Mesenchymal stem cell (in vitro differentiated cells and primary cell): ENCODE measurements around the gene ZNF750.

Experiments
- DNase-seq: peaks from one replicate; pipeline ENCODE4 v3.0.0-alpha.2; 2013
- H2AFZ ChIP-seq: one replicate; pipeline ENCODE4 v1.6.1; 2013; ENCODE audit warnings: low read depth, mild to moderate bottlenecking, control low read depth, inconsistent platforms, low read length, moderate library complexity
- H2AK5ac ChIP-seq: 2 replicates; pipeline ENCODE4 v1.6.1; 2013; ENCODE audit warnings: low read length, moderate library complexity, mild to moderate bottlenecking, inconsistent platforms; ENCODE audit not compliant: severe bottlenecking
- H2BK120ac ChIP-seq: one replicate; pipeline ENCODE4 v1.6.1; 2013; ENCODE audit warnings: low read depth, mild to moderate bottlenecking, inconsistent platforms, low read length, moderate library complexity
- H2BK12ac ChIP-seq, 2 experiments: one replicate each; pipeline ENCODE4 v1.6.1; 2013; ENCODE audit warnings: inconsistent platforms in 2 of 2, low read length in 2 of 2, mild to moderate bottlenecking in 2 of 2, moderate library complexity in 2 of 2, control low read depth in 1 of 2
- H2BK15ac ChIP-seq: one replicate; pipeline ENCODE4 v1.6.1; 2013; ENCODE audit warnings: mild to moderate bottlenecking, low read depth, inconsistent platforms; ENCODE audit not compliant: poor library complexity, severe bottlenecking
- H2BK5ac ChIP-seq: 2 replicates; pipeline ENCODE4 v1.6.1; 2013; ENCODE audit warnings: low read depth, mild to moderate bottlenecking, low read length, control low read depth, inconsistent platforms; ENCODE audit not compliant: poor library complexity, severe bottlenecking
- H3K14ac ChIP-seq, 2 experiments: one replicate each; pipeline ENCODE4 v1.6.1; 2013; ENCODE audit warnings: inconsistent platforms in 2 of 2, low read length in 2 of 2, control low read depth in 1 of 2, mild to moderate bottlenecking in 1 of 2, moderate library complexity in 1 of 2
- H3K18ac ChIP-seq, 2 experiments: one replicate each; pipeline ENCODE4 v1.6.1; 2013; ENCODE audit warnings: inconsistent platforms in 2 of 2, low read length in 2 of 2, control low read depth in 1 of 2, low read depth in 1 of 2, mild to moderate bottlenecking in 1 of 2
- H3K23ac ChIP-seq, 2 experiments: one replicate each; pipeline ENCODE4 v1.6.1; 2013; ENCODE audit warnings: inconsistent platforms in 2 of 2, low read length in 2 of 2, mild to moderate bottlenecking in 2 of 2, moderate library complexity in 2 of 2, control low read depth in 1 of 2
- H3K27ac ChIP-seq: 2 replicates; pipeline ENCODE4 v1.5.1; 2013; ENCODE audit warnings: mild to moderate bottlenecking, moderate library complexity, low read length, control low read depth, inconsistent platforms; ENCODE audit not compliant: poor library complexity, severe bottlenecking
- H3K27me3 ChIP-seq, 2 experiments: 2 replicates each; pipeline versions ENCODE4 v1.6.1 to v1.7.0; 2013; ENCODE audit warnings: low read length in 2 of 2, mild to moderate bottlenecking in 2 of 2, moderate library complexity in 2 of 2, control low read depth in 1 of 2, inconsistent platforms in 1 of 2; ENCODE audit not compliant: control insufficient read depth in 1 of 2, insufficient read depth in 1 of 2
- H3K36me3 ChIP-seq, 2 experiments: 2 replicates each; pipeline versions ENCODE4 v1.6.1 to v1.7.0; 2013; ENCODE audit warnings: low read length in 2 of 2, control low read depth in 1 of 2, inconsistent platforms in 1 of 2, low read depth in 1 of 2, mild to moderate bottlenecking in 1 of 2; ENCODE audit not compliant: insufficient read depth in 2 of 2, control insufficient read depth in 1 of 2
- H3K4ac ChIP-seq, 2 experiments: one replicate each; pipeline ENCODE4 v1.6.1; 2013; ENCODE audit warnings: inconsistent platforms in 2 of 2, low read length in 2 of 2, mild to moderate bottlenecking in 2 of 2, moderate library complexity in 2 of 2, control low read depth in 1 of 2, low read depth in 1 of 2
- H3K4me1 ChIP-seq: 2 replicates; pipeline ENCODE4 v1.6.1; 2013; ENCODE audit warnings: low read depth, low read length, control low read depth; ENCODE audit not compliant: control insufficient read depth, insufficient read depth
- H3K4me2 ChIP-seq: 2 replicates; pipeline ENCODE4 v1.6.1; 2013; ENCODE audit warnings: low read length, mild to moderate bottlenecking, inconsistent platforms; ENCODE audit not compliant: poor library complexity, severe bottlenecking
- H3K4me3 ChIP-seq, 2 experiments: 2 replicates each; pipeline versions ENCODE4 v1.5.1 to v1.7.0; 2013; ENCODE audit warnings: low read length in 2 of 2, mild to moderate bottlenecking in 2 of 2, control low read depth in 1 of 2, low read depth in 1 of 2; ENCODE audit not compliant: insufficient read depth in 1 of 2
- H3K79me1 ChIP-seq: replicated peaks from 2 replicates; pipeline ENCODE4 v1.6.1; 2013; ENCODE audit warnings: mild to moderate bottlenecking, control low read depth, low read length, inconsistent platforms; ENCODE audit not compliant: poor library complexity, severe bottlenecking
- H3K9ac ChIP-seq: 2 replicates; pipeline ENCODE4 v1.7.0; 2013; ENCODE audit warnings: mild to moderate bottlenecking, low read length, moderate library complexity
- H3K9me3 ChIP-seq: 2 replicates; pipeline ENCODE4 v1.7.0; 2013; ENCODE audit warnings: mild to moderate bottlenecking, low read length; ENCODE audit not compliant: control insufficient read depth
- H4K8ac ChIP-seq: one replicate; pipeline ENCODE4 v1.6.1; 2013; ENCODE audit warnings: inconsistent platforms, mild to moderate bottlenecking, low read length, moderate library complexity
- H4K91ac ChIP-seq: one replicate; pipeline ENCODE4 v1.6.1; 2013; ENCODE audit warnings: mild to moderate bottlenecking, low read length, inconsistent platforms
- WGBS: methylation state at CpG from one replicate; pipeline ENCODE4 v1.1.7; 2013; ENCODE audit warnings: mixed read lengths; 5-methylcytosine and 5-hydroxymethylcytosine counted together

ZNF750 gene

DNA sequence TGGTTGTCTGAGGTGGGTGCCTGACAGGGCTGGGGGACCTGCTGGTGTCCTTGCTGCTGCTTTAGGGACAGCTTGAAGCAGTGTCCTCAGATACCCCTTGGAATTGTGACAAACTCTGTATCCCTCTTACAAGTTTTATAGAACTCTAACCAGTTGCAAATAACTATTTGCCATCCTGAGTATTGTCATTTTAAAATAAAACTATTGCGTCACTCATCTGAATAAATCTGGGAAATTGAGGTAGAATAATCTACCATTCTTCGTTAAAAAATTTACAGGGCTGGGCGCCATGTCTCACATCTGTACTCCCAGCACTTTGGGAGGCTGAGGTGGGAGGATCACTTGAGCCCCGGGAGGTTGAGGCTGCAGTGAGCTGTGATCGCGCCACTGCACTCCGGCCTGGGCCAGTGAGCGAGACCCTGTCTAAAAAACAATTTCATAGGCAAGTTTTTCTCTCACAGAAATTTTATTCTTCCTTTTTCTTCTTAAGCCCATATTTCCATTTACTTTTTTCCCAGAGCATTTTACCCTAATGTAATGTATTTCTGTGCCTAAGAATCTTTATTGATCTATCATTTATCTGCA, 14.2 kb downstream of the ZNF750 start:
- Histone ChIP-seq H3K9ac (no peak overlapping the region), H3K18ac (no peak overlapping the region), H3K79me1 (peaks cover 32% of the 10 kb centered on the region), H3K36me3 (peaks cover 32 to 40% of the 10 kb centered on the region in 2 experiments), H3K4me1 (peaks cover 3% of the 10 kb centered on the region), H4K8ac (no peak overlapping the region), H2AK5ac (no peak overlapping the region), H3K4me3 (no peak overlapping the region), H4K91ac (no peak overlapping the region), H2BK12ac (no peak overlapping the region), H3K4ac (no peak overlapping the region), H3K27me3 (no peaks in the 10 kb centered on the region), H3K27ac (no peak overlapping the region), H3K14ac (no peak overlapping the region), H2AFZ (no peak overlapping the region), H2BK120ac (no peak overlapping the region), H2BK15ac (no peak overlapping the region), H3K4me2 (no peak overlapping the region), H2BK5ac (no peak overlapping the region), H3K23ac (no peak overlapping the region), H3K9me3 (peaks cover 9% of the 10 kb centered on the region)
- DNase-seq: no peak
- WGBS: 98% methylated on average over 7 of the region's 8 CpGs

DNA sequence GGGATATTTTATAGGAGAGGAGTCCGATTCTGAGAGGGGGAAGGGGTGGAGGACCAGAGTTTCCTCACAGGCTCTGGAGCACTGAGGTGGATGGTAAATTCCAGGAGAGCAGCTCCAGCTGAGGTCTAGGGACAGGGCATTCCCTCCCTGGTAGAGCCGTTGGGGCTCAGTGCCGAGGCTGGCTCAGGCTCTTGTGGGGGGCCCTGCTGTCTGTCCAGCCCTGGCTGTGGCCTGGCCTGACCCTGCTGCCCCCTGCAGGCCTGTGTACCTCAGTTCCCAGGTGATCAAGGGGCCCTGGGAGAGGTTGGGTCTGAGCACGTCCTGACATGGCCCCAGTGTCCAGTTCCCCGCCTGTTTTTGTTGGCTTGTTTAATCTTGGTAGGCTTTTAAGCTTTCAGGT, 16.8 kb downstream of the ZNF750 start:
- H3K23ac ChIP-seq: no peak overlapping the region
- H3K4me2 ChIP-seq: no peak overlapping the region
- H3K4me3 ChIP-seq: peak overlapping the region in 1 of 2 experiments; percentile 14
- H3K9ac ChIP-seq: no peak overlapping the region
- H2BK12ac ChIP-seq: no peak overlapping the region
- no peak overlapping the region for H3K27ac ChIP-seq
- no peak overlapping the region for H4K91ac ChIP-seq
- H3K4me1 ChIP-seq: no peaks in the 10 kb centered on the region
- H4K8ac ChIP-seq: peak overlapping the region; percentile 23
- H3K9me3 ChIP-seq: peaks cover 27% of the 10 kb centered on the region
- no peak overlapping the region for H2AFZ ChIP-seq
- H2BK120ac ChIP-seq: no peak overlapping the region
- H2BK5ac ChIP-seq: no peak overlapping the region
- H3K27me3 ChIP-seq: no peaks in the 10 kb centered on the region
- H3K14ac ChIP-seq: peak overlapping the region in 1 of 2 experiments; percentile 45
- H2AK5ac ChIP-seq: no peak overlapping the region
- H3K18ac ChIP-seq: no peak overlapping the region
- WGBS: 99% methylated on average over 5 of the region's 5 CpGs
- H3K79me1 ChIP-seq: peaks cover 24% of the 10 kb centered on the region
- H2BK15ac ChIP-seq: peak overlapping the region; percentile 8
- DNase-seq: no peak
- H3K36me3 ChIP-seq: peaks cover 34 to 46% of the 10 kb centered on the region in 2 experiments
- H3K4ac ChIP-seq: no peak overlapping the region

DNA sequence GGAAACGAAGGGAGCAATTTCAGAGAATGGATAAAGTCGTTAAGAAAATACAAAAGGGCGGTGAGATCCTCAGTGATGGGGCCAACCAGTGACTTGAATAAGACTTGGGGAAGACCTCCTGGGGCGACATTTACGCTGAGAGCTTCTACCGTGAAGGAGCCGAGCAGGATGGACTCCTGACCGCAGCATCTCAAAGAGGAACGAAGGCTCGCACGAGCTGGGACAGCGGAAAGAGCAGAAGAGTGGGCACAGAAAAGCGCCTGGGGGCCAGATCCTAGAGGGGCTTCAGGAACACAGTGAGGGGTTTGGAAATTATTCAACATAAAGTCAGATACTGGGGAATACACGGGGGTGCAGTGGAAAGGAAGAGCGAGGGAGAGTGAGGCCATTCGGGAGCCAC, 17.5 kb downstream of the ZNF750 start:
- Histone ChIP-seq H2AFZ (no peak overlapping the region), H4K8ac (no peak overlapping the region), H3K23ac (no peak overlapping the region), H3K4ac (no peak overlapping the region), H3K4me1 (no peaks in the 10 kb centered on the region), H3K27ac (no peak overlapping the region), H3K9ac (no peak overlapping the region), H2BK5ac (no peak overlapping the region), H3K4me2 (no peak overlapping the region), H3K79me1 (peaks cover 22% of the 10 kb centered on the region), H3K36me3 (peaks cover 28 to 45% of the 10 kb centered on the region in 2 experiments), H3K27me3 (no peaks in the 10 kb centered on the region), H3K14ac (no peak overlapping the region), H3K9me3 (peaks cover 27% of the 10 kb centered on the region), H2BK12ac (no peak overlapping the region), H3K4me3 (no peak overlapping the region), H3K18ac (no peak overlapping the region), H2AK5ac (no peak overlapping the region), H4K91ac (no peak overlapping the region), H2BK15ac (no peak overlapping the region), H2BK120ac (no peak overlapping the region)
- 91% methylated on average over 16 of the region's 16 CpGs for WGBS
- DNase-seq: no peak

DNA sequence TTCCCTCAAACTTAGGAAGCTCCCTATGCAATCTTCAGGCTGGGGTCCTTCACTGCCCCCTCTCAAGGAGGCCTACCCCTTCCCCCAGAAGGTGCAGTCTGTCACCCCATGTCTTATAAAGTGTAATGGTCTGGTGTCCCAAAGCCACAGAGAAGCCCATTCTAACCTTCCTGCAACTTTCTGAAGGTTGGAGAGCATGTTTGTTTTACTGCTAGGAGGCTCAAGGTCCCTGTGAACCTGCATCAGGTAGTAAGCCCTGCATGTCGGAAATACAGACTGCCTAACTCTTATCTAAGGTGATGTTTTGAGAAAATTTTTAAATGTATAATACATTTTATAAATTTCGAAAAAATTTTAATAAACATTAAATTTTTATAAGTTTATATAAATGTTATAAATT, 18.3 kb downstream of the ZNF750 start:
- no peak overlapping the region for H2AFZ ChIP-seq
- H3K4ac ChIP-seq: no peak overlapping the region
- no peak for DNase-seq
- no peaks in the 10 kb centered on the region for H3K4me1 ChIP-seq
- H2BK120ac ChIP-seq: no peak overlapping the region
- H3K4me3 ChIP-seq: no peak overlapping the region
- H2BK15ac ChIP-seq: no peak overlapping the region
- no peak overlapping the region for H2AK5ac ChIP-seq
- H3K79me1 ChIP-seq: peaks cover 22% of the 10 kb centered on the region
- H4K91ac ChIP-seq: no peak overlapping the region
- H3K9ac ChIP-seq: no peak overlapping the region
- peaks cover 27 to 51% of the 10 kb centered on the region in 2 experiments for H3K36me3 ChIP-seq
- no peak overlapping the region for H2BK12ac ChIP-seq
- H2BK5ac ChIP-seq: no peak overlapping the region
- no peak overlapping the region for H3K23ac ChIP-seq
- H3K4me2 ChIP-seq: no peak overlapping the region
- no peak overlapping the region for H4K8ac ChIP-seq
- H3K14ac ChIP-seq: no peak overlapping the region
- WGBS: no CpG with 5 or more reads among the region's 2 CpGs
- H3K27ac ChIP-seq: no peak overlapping the region
- no peak overlapping the region for H3K18ac ChIP-seq
- no peaks in the 10 kb centered on the region for H3K27me3 ChIP-seq
- H3K9me3 ChIP-seq: peaks cover 27% of the 10 kb centered on the region
